ENCODE data around the gene AUTS2.

- TF ChIP-seq CTCF (IDR thresholded peaks at IDR 0.05) = no peak
- no peak for TF ChIP-seq POLR2A (IDR thresholded peaks at IDR 0.05)
Observed at GRCh38 chr7:70182521-70182920, 584.2 kb downstream of the AUTS2 start.

Measured in thyroid gland (tissue), 4 donors.